Hematopoietic multipotent progenitor cell treated with erythropoietin and hydrocortisone succinate and interleukin-3 and kit ligand, for 15 days (in vitro differentiated cells): Measurements from ENCODE around the gene DTX2.
"Not testable (repeated sequence)": the region's sequence is repeated elsewhere in the genome, so short reads cannot be mapped to it uniquely, and the experiment has no call there.

Source experiments
- DNase-seq: peaks from one replicate; pipeline ENCODE4 v3.0.0-alpha.2; 2015; ENCODE audit warnings: low spot score

Gene DTX2

DNA sequence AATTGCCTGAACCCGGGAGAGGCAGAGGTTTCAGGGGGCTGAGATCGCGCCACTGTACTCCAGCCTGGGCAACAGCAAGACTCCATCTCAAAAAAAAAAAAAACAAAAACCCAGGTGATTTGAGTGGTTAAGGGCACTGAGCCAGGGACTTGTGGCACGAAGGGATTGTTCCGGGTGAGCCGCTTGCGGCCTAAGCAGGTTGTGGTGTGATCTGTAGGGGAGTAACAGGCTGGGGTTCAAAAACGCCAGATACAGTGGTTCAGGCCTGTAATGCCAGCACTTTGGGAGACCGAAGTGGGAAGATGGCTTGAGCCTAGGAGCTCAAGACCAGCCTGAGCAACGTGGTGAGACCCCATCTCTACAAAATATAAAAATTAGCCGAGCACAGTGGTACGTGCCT, 17.7 kb upstream of the DTX2 start:
- not testable (repeated sequence) for DNase-seq

DNA sequence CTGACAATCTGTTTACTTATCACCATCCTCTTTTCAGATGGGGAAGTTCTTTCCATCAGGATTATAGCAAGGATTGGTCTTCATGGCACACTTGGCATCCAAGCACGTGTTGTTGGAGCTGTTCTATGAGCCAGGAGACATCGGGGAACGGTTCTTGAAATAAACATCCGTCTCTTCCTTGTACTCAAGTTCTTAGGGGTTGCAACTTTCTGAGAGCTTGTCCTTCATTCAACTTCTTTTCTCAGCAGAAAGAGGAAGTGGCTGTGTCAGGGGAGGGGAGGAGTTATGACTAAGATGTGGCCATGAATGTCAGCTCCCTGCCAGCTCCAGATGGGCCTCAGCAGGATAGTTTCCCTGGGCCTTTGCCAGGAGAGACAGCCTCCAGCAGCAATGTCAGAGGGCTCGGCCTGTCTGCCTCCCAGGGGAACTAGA, 15.9 kb upstream of the DTX2 start:
- DNase-seq: not testable (repeated sequence)

DNA sequence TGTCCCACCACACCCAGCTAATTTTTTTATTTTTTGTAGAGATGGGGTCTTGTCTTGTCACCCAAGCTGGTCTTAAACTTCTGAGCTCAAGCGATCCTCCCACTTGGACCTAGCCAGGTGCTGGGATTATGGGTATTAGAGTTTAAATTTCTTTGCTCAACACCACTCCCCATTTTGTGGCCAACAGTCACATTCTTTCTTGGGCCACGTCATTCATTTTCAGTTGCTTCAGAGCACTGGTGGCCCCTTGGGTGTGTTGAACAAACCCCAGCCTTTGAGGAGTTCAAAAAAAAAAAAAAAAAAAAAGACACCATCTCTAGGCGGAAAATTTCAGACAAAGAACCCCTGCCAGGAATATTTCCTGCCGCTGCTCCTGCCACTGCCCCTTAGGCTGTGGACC, 4.5 kb upstream of the DTX2 start:
- not testable (repeated sequence) for DNase-seq

DNA sequence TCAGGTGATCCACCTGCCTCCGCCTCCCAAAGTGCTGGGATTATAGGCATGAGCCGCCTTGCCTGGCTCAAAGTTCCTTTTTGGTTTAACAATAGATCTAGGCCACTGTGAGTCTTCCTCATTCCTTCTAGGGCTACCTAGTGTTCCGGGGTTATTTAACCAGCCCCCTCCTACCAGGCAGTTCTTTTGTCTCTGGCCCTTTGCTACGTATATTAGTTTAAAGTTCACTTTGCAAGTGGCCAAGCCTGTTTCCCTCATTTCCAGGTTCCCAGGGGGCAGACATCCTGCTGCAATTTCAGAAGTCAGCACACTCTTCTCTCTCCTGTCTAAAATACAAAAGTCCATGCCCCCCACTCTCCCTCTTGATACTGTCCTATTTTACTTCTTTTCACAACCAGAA, 3.0 kb upstream of the DTX2 start:
- DNase-seq: not testable (repeated sequence)

DNA sequence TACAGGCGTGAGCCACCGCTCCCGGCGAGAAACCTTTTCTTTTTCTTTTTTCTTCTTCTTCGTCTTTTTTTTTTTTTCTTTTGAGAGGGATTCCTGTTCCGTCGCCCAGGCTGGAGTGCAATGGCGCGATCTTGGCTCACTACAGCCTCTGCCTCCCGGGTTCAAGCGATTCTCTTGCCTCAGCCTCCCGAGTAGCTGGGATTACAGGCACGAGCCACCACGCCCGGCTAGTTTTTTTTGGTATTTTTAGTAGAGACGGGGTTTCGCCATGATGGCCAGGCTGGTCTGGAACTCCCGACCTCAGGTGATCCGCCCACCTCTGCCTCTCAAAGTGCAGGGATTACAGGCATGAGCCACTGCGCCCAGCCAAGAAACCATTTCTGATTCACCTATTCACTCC, 742 bp upstream of the DTX2 start:
- not testable (repeated sequence) for DNase-seq

DNA sequence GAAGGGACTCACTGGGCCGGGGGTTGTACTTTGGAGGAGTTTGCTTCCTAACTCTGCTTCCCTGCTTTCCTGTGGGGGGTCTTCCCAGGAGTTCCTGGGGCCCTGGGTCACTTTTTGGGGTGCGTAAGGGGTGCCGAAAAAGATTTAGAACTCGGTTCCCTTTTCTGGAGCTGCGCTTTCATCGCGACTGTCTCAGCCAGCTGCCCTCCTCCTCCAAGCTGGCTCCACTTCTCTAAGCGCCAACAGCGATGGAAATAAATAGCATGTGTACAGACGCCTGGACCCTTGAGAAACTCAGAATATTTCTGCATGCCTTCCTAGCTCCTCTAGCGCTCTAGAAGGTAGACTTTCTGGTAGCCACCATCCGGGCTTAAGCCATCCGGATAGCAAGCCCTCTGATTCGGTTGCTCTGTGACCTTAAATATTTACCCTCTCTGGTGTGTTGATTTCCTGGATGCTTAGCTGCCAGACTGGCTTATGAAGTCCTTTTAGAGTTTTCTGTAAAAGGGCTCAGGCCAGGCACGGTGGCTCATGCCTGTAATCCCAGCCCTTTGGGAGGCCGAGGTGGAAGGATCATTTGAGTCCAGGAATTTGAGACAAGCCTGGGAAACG, 868 bp downstream of the DTX2 start:
- not testable (repeated sequence) for DNase-seq

DNA sequence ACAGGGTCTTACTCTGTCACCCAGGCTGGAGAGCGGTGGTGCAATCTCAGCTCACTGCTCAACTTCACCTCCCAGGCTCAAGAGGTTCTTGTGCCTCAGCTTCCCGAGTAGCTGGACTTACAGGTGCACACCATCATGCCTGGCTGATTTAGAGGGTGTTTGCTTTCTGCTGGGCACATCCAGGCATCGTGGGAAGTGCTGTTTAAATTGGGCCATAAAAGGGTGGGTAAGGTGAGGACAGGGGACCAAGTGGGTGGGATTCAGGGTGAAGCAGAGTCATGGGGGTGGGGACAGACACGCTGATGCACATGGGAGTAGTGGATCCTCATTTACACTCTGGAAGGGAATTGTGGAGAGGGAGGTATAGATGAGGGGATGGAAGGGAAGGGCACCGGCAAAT, 3.5 kb downstream of the DTX2 start:
- not testable (repeated sequence) for DNase-seq

DNA sequence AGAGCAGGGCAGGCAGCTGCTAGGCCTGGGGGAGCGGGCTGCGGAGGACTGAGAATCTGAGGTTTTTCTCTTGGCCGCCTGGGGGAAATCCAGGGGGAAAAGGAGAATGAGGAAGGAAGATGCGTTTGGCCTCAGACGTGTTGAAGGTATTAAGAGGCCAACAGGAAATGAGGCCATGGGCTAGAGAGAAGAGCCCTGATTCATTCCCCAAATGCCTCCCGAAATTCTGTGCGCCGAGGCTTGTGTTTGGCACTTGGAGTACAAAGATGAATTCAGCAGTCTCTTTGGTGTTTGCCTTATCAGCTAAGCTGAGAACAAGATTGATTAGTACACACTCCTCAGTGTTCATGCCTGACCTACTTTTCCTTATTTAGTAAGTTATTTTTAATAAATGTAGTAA, 4.4 kb downstream of the DTX2 start:
- not testable (repeated sequence) for DNase-seq

DNA sequence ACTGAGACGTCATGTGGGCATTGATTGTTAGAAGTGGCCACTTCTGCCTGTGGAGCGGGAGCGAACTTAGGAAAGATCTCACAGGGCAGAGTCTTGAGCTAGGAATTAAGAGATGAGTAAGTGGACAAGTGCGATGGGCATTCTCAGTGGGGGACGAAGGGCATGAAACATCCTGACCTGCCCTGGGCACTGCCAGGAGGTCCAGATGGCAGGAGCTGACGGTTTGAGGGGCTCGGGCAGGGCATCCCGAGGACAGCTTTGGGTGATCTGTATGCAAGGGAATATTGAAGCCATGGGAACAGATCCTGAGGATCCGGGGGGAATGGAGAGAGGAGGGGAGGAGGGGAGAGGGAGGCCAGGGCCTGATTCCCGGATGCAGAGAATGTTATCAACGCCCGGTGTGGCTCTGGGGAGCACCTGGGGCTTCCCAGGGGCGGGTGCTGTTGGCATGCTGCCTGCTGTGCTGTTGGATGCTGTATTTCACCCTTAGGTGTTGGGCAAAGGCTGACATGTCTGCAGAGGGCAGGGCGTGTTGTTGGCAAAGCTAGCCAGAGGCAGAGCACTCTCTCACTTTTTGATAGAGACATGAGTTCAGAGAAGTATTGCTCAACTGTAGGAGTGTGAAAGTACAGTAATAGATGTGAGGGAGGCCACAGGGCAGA, 6.4 kb downstream of the DTX2 start:
- DNase-seq: not testable (repeated sequence)

DNA sequence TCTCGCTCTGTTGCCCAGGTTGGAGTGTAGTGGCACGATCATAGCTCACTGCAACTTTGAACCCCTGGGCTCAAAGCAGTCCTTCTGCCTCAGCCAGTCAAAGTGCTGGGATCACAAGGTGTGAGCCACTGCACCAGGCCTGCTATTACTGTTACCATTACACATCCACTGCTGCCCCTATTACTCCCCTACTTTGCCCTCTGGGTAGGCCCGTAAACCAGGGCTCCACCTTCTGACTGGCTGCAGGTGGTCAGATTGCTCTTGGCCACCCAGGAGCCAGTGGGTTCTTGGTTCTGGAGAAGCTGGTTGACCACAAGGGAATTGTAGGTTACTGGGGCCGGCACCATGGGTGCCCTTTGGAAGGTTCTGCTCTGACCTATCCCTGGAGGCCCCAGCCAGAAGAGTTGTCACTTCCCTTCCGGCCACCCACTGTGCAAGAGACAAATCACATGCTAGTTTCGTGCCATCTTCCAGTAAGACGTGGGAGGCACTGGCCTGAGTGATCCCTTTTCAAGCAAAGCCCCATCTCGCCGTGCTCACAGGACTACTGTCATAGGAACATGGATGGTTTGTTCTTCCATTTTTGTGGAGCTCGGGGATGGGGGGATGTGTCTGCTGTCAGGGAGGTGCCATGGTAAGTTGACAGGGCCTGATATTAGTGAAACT, 10.2 kb downstream of the DTX2 start:
- DNase-seq: not testable (repeated sequence)

DNA sequence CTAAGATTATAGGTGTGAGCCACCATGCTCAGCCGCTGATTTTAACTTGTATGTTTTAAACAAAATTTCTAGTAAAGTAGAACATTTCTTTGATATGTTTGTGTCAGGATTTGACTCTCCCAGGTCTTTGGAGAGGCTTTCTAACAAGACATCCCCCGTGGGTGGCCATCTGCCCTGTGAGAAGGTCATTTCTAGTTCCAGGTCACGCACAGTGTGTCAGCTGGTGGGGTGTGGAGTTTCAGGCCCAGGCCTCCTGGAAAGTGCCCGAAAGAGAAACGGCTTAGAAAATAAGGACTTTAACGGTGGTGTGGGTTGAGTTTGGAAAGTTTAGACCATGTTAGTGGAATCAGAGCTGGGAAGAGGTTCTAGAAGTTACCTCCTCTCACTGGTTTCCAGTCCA, 11.6 kb downstream of the DTX2 start:
- not testable (repeated sequence) for DNase-seq

DNA sequence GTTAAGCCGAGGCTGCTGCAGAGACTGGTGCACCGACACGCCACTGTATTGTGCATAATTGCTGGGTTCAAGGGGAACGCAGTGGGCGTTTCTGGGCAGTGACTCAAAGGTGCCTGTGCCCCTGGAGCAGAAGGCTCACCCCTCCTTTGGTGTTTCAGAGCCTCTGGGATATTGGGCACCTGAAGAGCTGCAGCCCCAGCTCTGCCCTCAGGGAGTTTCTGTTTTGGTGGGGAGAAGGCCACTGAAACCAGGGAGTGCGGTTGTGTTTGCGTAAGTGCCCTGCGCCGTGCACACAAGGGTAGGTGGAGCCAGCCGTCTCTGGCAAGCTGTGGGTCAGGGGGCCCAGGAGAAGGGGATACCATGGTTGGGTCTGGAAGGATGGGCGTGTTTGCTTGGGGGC, 14.8 kb downstream of the DTX2 start:
- DNase-seq: not testable (repeated sequence)

DNA sequence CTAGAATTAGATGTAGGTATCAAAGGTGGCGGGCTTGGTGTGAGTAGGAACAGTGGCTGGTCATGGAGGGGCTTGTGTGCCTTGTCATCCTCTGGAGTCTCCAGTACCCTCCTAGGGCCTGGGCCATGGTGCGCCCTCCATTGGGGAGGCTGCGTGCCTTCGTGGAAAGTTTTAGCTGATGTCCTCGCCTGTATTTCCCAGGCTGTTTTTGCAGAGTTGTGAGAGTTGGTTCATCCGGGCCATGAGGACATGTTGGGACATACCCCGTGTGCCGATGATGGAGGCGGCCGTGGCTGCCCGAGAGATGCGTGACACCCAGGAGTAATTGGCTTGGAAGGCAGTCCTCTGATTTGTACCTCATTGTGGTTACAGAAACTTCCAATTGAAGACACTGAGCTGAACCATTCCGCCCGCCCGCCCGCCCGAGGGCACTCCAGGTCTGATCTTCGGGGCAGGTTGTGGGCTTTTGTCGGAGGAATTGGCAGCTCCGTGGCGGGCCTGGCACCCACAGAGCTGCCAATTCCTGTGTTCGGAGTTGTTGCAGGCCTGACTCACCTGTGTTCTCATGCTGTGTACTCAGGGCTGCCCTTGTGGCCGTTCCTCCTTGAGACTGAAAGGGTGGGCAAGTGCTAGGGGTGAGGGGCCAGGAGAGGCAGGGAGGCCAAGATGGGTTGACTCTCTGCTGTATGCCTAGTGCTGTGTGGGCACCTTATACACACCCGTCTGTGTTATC, 15.4 kb downstream of the DTX2 start:
- not testable (repeated sequence) for DNase-seq

DNA sequence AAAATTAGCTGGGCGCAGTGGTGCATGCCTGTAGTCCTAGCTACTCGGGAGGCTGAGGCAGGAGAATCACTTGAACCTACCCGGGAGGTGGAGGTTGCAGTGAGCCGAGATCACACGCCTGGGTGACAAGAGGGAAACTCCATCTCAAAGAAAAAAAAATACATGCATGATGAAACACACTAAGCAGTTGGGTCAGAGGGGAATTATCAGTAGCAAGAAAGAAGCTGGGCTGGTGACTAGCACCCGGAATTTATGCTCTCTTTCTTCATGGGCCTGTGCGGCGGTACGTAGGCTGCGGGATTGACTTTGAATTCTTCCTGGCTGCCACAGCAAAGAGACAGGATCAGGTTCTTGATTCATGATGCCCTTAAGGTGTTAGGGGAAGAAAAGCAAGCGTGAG, 18.1 kb downstream of the DTX2 start:
- not testable (repeated sequence) for DNase-seq

DNA sequence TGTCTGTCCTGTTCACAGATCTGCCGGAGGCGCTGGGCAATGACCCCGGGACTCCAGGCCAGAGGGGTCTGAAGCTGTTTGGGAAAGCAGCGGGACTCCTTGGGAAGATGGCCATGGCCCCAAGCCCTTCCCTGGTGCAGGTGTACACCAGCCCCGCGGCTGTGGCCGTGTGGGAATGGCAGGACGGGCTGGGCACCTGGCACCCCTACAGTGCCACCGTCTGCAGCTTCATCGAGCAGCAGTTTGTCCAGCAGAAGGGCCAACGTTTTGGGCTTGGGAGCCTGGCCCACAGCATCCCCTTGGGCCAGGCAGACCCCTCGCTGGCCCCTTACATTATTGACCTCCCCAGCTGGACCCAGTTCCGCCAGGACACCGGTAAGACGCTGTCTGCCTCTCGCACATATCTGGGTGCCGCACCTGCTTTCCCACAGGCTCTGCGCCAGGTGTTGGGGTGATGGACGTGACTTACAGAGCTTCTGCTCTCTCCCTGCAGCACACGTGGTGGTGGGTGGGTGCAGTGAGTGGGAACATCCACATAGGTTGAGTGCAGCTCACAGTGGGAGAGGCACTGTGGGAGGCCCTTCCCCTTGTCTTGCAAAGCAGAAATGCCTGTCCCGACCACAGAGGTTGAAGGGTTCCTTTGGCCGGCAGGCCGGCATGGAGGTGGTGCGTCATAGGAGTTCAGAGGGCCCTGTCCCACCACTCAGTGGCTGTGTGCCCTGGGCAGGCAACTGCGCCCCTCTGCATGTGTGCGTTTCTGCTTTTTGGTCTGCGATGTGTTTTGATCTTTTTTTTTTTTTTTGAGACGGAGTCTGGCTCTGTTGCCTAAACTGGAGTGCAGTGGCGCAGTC, 19.1 kb downstream of the DTX2 start:
- not testable (repeated sequence) for DNase-seq

DNA sequence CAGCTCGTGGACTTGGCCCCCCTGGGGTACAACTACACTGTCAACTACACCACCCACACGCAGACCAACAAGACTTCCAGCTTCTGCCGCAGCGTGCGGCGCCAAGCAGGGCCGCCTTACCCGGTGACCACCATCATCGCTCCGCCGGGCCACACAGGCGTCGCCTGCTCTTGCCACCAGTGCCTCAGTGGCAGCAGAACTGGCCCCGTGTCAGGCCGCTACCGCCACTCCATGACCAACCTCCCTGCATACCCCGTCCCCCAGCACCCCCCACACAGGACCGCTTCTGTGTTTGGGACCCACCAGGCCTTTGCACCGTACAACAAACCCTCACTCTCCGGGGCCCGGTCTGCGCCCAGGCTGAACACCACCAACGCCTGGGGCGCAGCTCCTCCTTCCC, 21.2 kb downstream of the DTX2 start:
- DNase-seq: not testable (repeated sequence)

DNA sequence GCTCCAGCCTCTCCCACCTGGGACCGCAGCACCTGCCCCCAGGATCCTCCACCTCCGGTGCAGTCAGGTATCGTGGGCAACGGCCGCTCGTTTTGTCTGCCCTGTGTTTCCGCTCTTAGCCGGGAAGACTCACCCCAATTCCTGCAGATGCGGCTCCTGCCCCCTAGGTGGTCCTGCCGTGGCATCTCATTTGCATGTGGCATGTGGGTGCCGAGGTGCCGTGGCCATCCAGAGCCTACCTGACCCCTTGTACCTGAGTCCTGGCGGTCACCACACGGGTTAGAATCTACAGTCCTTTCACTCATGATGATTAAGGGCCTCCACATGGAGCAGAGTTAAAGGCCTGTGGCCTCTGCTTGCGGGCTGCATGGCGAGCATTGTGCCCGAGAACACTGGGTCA, 21.6 kb downstream of the DTX2 start:
- not testable (repeated sequence) for DNase-seq

DNA sequence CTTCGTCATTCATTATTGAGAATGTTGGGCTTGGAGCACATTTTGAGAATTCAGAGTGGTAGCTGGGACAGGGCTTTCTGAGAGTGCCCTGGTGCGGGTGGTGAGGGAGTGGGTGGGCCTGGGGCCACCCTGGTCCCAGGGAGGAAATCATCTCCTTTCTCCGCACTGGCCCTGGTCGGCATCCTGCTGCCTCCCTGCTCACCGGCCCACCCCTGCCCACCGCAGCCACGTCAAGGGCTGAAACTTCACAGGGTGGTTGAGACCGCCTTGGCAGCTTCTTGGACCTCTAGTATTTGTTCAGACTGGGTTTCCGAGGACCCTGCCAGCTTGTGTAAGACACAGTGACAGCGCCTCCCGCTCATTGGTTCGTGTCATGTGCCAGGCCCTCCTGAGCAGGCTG, 22.9 kb downstream of the DTX2 start:
- DNase-seq: not testable (repeated sequence)

DNA sequence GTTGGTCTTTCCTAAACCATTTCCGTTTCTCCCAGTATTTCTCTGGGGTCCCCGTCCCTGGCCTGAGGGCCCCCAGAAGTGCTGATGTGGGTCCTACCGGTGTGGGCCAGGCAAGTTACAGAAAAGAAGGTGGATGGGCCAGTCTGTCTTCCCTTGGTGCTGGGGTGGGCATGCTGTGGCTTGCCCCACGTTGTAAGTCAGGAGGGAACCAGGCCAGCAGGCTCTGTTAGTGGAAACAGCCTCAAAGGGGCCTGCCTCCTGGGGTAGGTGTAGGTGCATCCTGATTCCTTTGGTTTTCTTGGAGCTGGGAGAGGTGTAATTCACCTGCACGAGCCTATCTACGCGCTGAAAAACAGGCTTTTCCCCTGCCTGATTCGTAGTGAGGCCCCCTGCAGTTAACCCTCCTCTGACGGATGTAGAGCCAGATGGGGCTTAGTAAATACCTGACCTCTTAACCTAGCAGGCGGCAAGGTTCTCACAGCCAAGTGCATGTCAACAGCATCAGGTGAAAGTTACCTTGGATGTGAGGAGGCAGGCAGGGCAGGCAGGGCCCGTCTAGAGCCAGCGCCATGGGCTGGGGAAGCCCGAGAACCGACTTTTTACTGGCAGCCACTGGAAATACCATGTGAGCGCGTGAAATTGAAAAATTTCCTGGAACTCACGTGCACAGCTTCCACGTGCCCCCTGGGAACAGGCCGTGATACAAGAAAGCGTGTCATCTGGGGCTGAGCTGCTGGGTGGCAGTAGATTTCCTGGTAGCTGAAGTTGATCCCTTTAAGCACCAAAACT, 24.5 kb downstream of the DTX2 start:
- DNase-seq: not testable (repeated sequence)

DNA sequence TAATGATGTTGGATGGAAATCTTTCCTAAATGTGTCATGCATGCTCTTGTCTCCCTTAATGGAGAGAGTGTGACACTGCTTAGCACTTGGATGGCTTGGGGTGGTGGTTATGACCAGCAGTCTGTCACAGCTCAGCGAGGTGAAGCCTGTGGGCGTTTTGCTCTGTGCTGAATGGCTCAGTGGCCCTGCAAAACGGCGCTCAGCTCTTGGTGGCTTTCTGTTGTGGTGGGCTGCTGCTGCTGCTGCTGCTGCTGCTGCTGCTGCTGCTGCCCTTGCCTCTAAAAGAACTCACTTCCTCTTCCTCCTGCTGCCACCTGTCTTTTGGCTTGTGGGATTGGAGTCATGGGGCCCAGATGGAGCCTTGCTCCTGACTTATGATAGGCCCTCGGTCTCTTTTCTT, 25.1 kb downstream of the DTX2 start:
- DNase-seq: not testable (repeated sequence)

DNA sequence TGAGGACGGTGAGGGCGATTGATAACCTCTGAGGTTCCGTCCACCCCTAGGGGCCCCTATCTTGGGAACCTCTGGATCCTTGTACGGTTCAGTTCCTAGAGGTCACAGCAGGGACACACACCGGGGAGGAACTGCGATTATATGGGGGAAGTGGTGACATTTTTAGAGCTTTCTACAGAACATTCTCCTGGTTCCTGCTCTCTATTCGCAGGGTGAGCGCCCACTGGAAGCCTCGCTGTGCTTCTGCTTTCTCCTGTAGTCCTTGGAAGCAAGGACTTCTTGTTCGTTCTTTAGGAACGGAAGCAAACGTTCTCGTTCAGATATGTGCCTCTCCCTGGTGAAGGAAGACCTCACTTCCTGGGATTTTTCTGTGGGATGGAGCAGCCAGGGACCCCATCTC, 26.5 kb downstream of the DTX2 start:
- DNase-seq: not testable (repeated sequence)
